ENCODE results near the gene CTNND2. TPM values are rescaled to one million over a fixed set of nuclear protein-coding genes. Genes with fewer than 3 reads are reported as not detected.

Gene CTNND2
- total RNA-seq, 4 donors from 2014 or later, result 0.22 to 2.8 (median 0.39) TPM

- Histone ChIP-seq H3K4me1 (no peaks in the 10 kb centered on the region), H3K27ac (no peak overlapping the region), H3K9me3 (no peaks in the 10 kb centered on the region), H3K27me3 (no peaks in the 10 kb centered on the region), H3K4me3 (replicated peaks in 1 of 3) (no peak overlapping the region), H3K36me3 (no peaks in the 10 kb centered on the region)
- DNase-seq, result no peak
- intact Hi-C loops (cut with DNase I), result no loop called here
- 73 to 75% methylated on average over 7 of the region's 7 CpGs for WGBS, 2 donors
- TF ChIP-seq CTCF (IDR thresholded peaks at IDR 0.05) (no peak), POLR2A (IDR thresholded peaks at IDR 0.05) (no peak)
Observed at GRCh38 chr5:11878814-11879213, 25.4 kb downstream of the CTNND2 start.

- Histone ChIP-seq H3K4me1 (no peaks in the 10 kb centered on the region), H3K27me3 (no peaks in the 10 kb centered on the region), H3K36me3 (no peaks in the 10 kb centered on the region), H3K27ac (no peak overlapping the region), H3K9me3 (no peaks in the 10 kb centered on the region), H3K4me3 (replicated peaks in 1 of 3) (no peak overlapping the region)
- intact Hi-C loops (cut with DNase I), result no loop called here
- TF ChIP-seq CTCF (IDR thresholded peaks at IDR 0.05) (no peak), POLR2A (IDR thresholded peaks at IDR 0.05) (no peak)
- WGBS, 2 donors, result 91 to 93% methylated on average over 4 of the region's 4 CpGs
- DNase-seq, result no peak
Observed at GRCh38 chr5:11873587-11873986, 30.7 kb downstream of the CTNND2 start.

GRCh38 chr5:11869203-11869602 lies 35.0 kb downstream of the CTNND2 start:
- no peak for DNase-seq
- no peaks in the 10 kb centered on the region for H3K27me3 ChIP-seq
- no peak overlapping the region for H3K27ac ChIP-seq
- no peaks in the 10 kb centered on the region for H3K4me1 ChIP-seq
- WGBS, 2 donors, result 90 to 97% methylated on average over 1 of the region's 1 CpG
- H3K4me3 ChIP-seq (replicated peaks in 1 of 3), result no peak overlapping the region
- no peaks in the 10 kb centered on the region for H3K9me3 ChIP-seq
- no peaks in the 10 kb centered on the region for H3K36me3 ChIP-seq
- intact Hi-C loops (cut with DNase I), result no loop called here
- TF ChIP-seq POLR2A (IDR thresholded peaks at IDR 0.05) (no peak), CTCF (IDR thresholded peaks at IDR 0.05) (no peak)

GRCh38 chr5:11863911-11864310 lies 40.3 kb downstream of the CTNND2 start:
- H3K36me3 ChIP-seq, result no peaks in the 10 kb centered on the region
- no peaks in the 10 kb centered on the region for H3K4me1 ChIP-seq
- intact Hi-C loops (cut with DNase I), result no loop called here
- DNase-seq, result no peak
- no peaks in the 10 kb centered on the region for H3K27me3 ChIP-seq
- WGBS, 2 donors, result 72 to 81% methylated on average over 10 of the region's 10 CpGs
- no peak overlapping the region for H3K27ac ChIP-seq
- no peaks in the 10 kb centered on the region for H3K9me3 ChIP-seq
- H3K4me3 ChIP-seq (replicated peaks in 1 of 3), result no peak overlapping the region
- TF ChIP-seq POLR2A (IDR thresholded peaks at IDR 0.05) (no peak), CTCF (IDR thresholded peaks at IDR 0.05) (no peak)

- Histone ChIP-seq H3K27ac (no peak overlapping the region), H3K4me3 (replicated peaks in 1 of 3) (no peak overlapping the region), H3K4me1 (no peaks in the 10 kb centered on the region), H3K9me3 (no peaks in the 10 kb centered on the region), H3K27me3 (no peaks in the 10 kb centered on the region), H3K36me3 (no peaks in the 10 kb centered on the region)
- TF ChIP-seq CTCF (IDR thresholded peaks at IDR 0.05) (no peak), POLR2A (IDR thresholded peaks at IDR 0.05) (no peak)
- DNase-seq, result no peak
- intact Hi-C loops (cut with DNase I), result no loop called here
- 89 to 95% methylated on average over 7 of the region's 7 CpGs for WGBS, 2 donors
Observed at GRCh38 chr5:11857391-11857790, 46.9 kb downstream of the CTNND2 start.

Data from thyroid gland (tissue), 4 donors.